ENCODE data around the gene CDC25C.
"Not testable (repeated sequence)": the region's sequence is repeated elsewhere in the genome, so short reads cannot be mapped to it uniquely, and the experiment has no call there.

The CDC25C gene

GRCh38 chr5:138275379-138275782, 56.2 kb downstream of the CDC25C start:
- peaks cover 6% of the 10 kb centered on the region for H3K27me3 Mint-ChIP-seq
- peaks cover 9% of the 10 kb centered on the region for H3K4me1 Mint-ChIP-seq (ENCODE audit: low read depth)
- H3K4me3 Mint-ChIP-seq, result peak overlapping the region; percentile 77
- no peaks in the 10 kb centered on the region for H3K9me3 Mint-ChIP-seq (ENCODE audit: low read depth)
- H3K36me3 Mint-ChIP-seq, result peaks cover 2% of the 10 kb centered on the region
- H3K27ac Mint-ChIP-seq, result no peak overlapping the region

GRCh38 chr5:138274189-138274853, 57.3 kb downstream of the CDC25C start, which contains the start of gene GFRA3:
GFRA3 (minus strand) TSS chr5:138274621; CDS start chr5:138274424, 197 bp downstream.
- H3K27me3 Mint-ChIP-seq, result peaks cover 6% of the 10 kb centered on the region
- peak within 1 kb of the TSS; percentile 77 for H3K4me3 Mint-ChIP-seq
- H3K27ac Mint-ChIP-seq, result no peak within 1 kb of the TSS
- peaks cover 9% of the 10 kb centered on the region for H3K4me1 Mint-ChIP-seq (ENCODE audit: low read depth)
- H3K36me3 Mint-ChIP-seq, result peaks cover 2% of the 10 kb centered on the region
- H3K9me3 Mint-ChIP-seq (ENCODE audit: low read depth), result no peaks in the 10 kb centered on the region

GRCh38 chr5:138273834-138274188, 57.8 kb downstream of the CDC25C start:
- H3K4me3 Mint-ChIP-seq, result peak overlapping the region; percentile 12
- peaks cover 2% of the 10 kb centered on the region for H3K36me3 Mint-ChIP-seq
- H3K27me3 Mint-ChIP-seq, result peaks cover 9% of the 10 kb centered on the region
- H3K9me3 Mint-ChIP-seq (ENCODE audit: low read depth), result no peaks in the 10 kb centered on the region
- H3K4me1 Mint-ChIP-seq (ENCODE audit: low read depth), result peaks cover 9% of the 10 kb centered on the region
- no peak overlapping the region for H3K27ac Mint-ChIP-seq

- no peak overlapping the region for H3K4me3 Mint-ChIP-seq
- H3K27ac Mint-ChIP-seq, result no peak overlapping the region
- H3K36me3 Mint-ChIP-seq, result peaks cover 2% of the 10 kb centered on the region
- H3K27me3 Mint-ChIP-seq, result peaks cover 9% of the 10 kb centered on the region
- no peaks in the 10 kb centered on the region for H3K9me3 Mint-ChIP-seq (ENCODE audit: low read depth)
- H3K4me1 Mint-ChIP-seq (ENCODE audit: low read depth), result peaks cover 9% of the 10 kb centered on the region
These were observed 58.9 kb downstream of the CDC25C start for GRCh38 chr5:138272681-138273080.

- peaks cover 9% of the 10 kb centered on the region for H3K27me3 Mint-ChIP-seq
- H3K4me3 Mint-ChIP-seq, result no peak overlapping the region
- H3K4me1 Mint-ChIP-seq (ENCODE audit: low read depth), result peaks cover 9% of the 10 kb centered on the region
- peaks cover 2% of the 10 kb centered on the region for H3K36me3 Mint-ChIP-seq
- H3K9me3 Mint-ChIP-seq (ENCODE audit: low read depth), result no peaks in the 10 kb centered on the region
- H3K27ac Mint-ChIP-seq, result no peak overlapping the region
These were observed 60.3 kb downstream of the CDC25C start for GRCh38 chr5:138271281-138271680.

- Mint-ChIP-seq H3K27me3 (peaks cover 4% of the 10 kb centered on the region), H3K9me3 (ENCODE audit: low read depth) (no peaks in the 10 kb centered on the region), H3K4me1 (ENCODE audit: low read depth) (no peaks in the 10 kb centered on the region), H3K36me3 (no peaks in the 10 kb centered on the region), H3K4me3 (no peak overlapping the region), H3K27ac (no peak overlapping the region)
These were observed 67.4 kb downstream of the CDC25C start for GRCh38 chr5:138264183-138264582.

GRCh38 chr5:138263581-138263980, 68.0 kb downstream of the CDC25C start:
- Mint-ChIP-seq H3K36me3 (no peaks in the 10 kb centered on the region), H3K4me3 (no peak overlapping the region), H3K9me3 (ENCODE audit: low read depth) (no peaks in the 10 kb centered on the region), H3K27me3 (peaks cover 1% of the 10 kb centered on the region), H3K4me1 (ENCODE audit: low read depth) (no peaks in the 10 kb centered on the region), H3K27ac (no peak overlapping the region)

- Mint-ChIP-seq H3K27me3 (peaks cover 1% of the 10 kb centered on the region), H3K4me1 (ENCODE audit: low read depth) (no peaks in the 10 kb centered on the region), H3K9me3 (ENCODE audit: low read depth) (no peaks in the 10 kb centered on the region), H3K27ac (no peak overlapping the region), H3K4me3 (no peak overlapping the region), H3K36me3 (no peaks in the 10 kb centered on the region)
These were observed 72.8 kb downstream of the CDC25C start for GRCh38 chr5:138258704-138259292.

- Mint-ChIP-seq H3K4me3 (no peak overlapping the region), H3K27me3 (no peaks in the 10 kb centered on the region), H3K4me1 (ENCODE audit: low read depth) (no peaks in the 10 kb centered on the region), H3K27ac (no peak overlapping the region), H3K36me3 (no peaks in the 10 kb centered on the region), H3K9me3 (ENCODE audit: low read depth) (no peaks in the 10 kb centered on the region)
These were observed 74.0 kb downstream of the CDC25C start for GRCh38 chr5:138257583-138257982.

GRCh38 chr5:138252944-138253343, 78.7 kb downstream of the CDC25C start:
- no peaks in the 10 kb centered on the region for H3K9me3 Mint-ChIP-seq (ENCODE audit: low read depth)
- no peak overlapping the region for H3K27ac Mint-ChIP-seq
- H3K27me3 Mint-ChIP-seq, result no peaks in the 10 kb centered on the region

GRCh38 chr5:138247800-138248199, 83.8 kb downstream of the CDC25C start:
- not testable (repeated sequence) for H3K9me3 Mint-ChIP-seq (ENCODE audit: low read depth); H3K36me3 Mint-ChIP-seq; H3K4me3 Mint-ChIP-seq; H3K27ac Mint-ChIP-seq; H3K4me1 Mint-ChIP-seq (ENCODE audit: low read depth); H3K27me3 Mint-ChIP-seq

More at GRCh38 chr5:138252944-138253343, 78.7 kb downstream of the CDC25C start:
- no peaks in the 10 kb centered on the region for H3K36me3 Mint-ChIP-seq
- no peak overlapping the region for H3K4me3 Mint-ChIP-seq
- H3K4me1 Mint-ChIP-seq (ENCODE audit: low read depth), result no peaks in the 10 kb centered on the region

GRCh38 chr5:138246822-138247221, 84.8 kb downstream of the CDC25C start:
- Mint-ChIP-seq H3K4me3 (no peak overlapping the region), H3K9me3 (ENCODE audit: low read depth) (no peaks in the 10 kb centered on the region)

GRCh38 chr5:138246334-138246733, 85.3 kb downstream of the CDC25C start:
- peaks cover 3% of the 10 kb centered on the region for H3K4me1 Mint-ChIP-seq (ENCODE audit: low read depth)
- no peaks in the 10 kb centered on the region for H3K9me3 Mint-ChIP-seq (ENCODE audit: low read depth)
- peaks cover 15% of the 10 kb centered on the region for H3K27me3 Mint-ChIP-seq
- H3K36me3 Mint-ChIP-seq, result no peaks in the 10 kb centered on the region
- H3K4me3 Mint-ChIP-seq, result no peak overlapping the region
- H3K27ac Mint-ChIP-seq, result no peak overlapping the region

More at GRCh38 chr5:138246822-138247221, 84.8 kb downstream of the CDC25C start:
- peaks cover 13% of the 10 kb centered on the region for H3K27me3 Mint-ChIP-seq
- no peaks in the 10 kb centered on the region for H3K36me3 Mint-ChIP-seq
- H3K4me1 Mint-ChIP-seq (ENCODE audit: low read depth), result no peaks in the 10 kb centered on the region
- no peak overlapping the region for H3K27ac Mint-ChIP-seq

- H3K27ac Mint-ChIP-seq, result no peak overlapping the region
These were observed 85.9 kb downstream of the CDC25C start for GRCh38 chr5:138245717-138246116.

GRCh38 chr5:138243794-138244193, 87.8 kb downstream of the CDC25C start:
- Mint-ChIP-seq H3K27ac (no peak overlapping the region), H3K4me3 (no peak overlapping the region), H3K4me1 (ENCODE audit: low read depth) (peaks cover 12% of the 10 kb centered on the region), H3K36me3 (peaks cover 2% of the 10 kb centered on the region), H3K27me3 (peaks cover 34% of the 10 kb centered on the region), H3K9me3 (ENCODE audit: low read depth) (no peaks in the 10 kb centered on the region)

More at GRCh38 chr5:138245717-138246116, 85.9 kb downstream of the CDC25C start:
- Mint-ChIP-seq H3K27me3 (peaks cover 21% of the 10 kb centered on the region), H3K4me1 (ENCODE audit: low read depth) (peaks cover 9% of the 10 kb centered on the region), H3K9me3 (ENCODE audit: low read depth) (no peaks in the 10 kb centered on the region), H3K36me3 (peaks cover under 1% of the 10 kb centered on the region), H3K4me3 (no peak overlapping the region)

Measured in activated naive CD8-positive, alpha-beta T cell (primary cell).